ENCODE data around the gene PLPP3.

- no peak for TF ChIP-seq POLR2A (IDR thresholded peaks at IDR 0.05)
- TF ChIP-seq CTCF (IDR thresholded peaks at IDR 0.05): no peak
These were observed 39.8 kb downstream of the PLPP3 start for GRCh38 chr1:56539520-56539931.

Data from testis (tissue), 2 donors.